Fibroblast of skin of left biceps (primary cell): Measurements from ENCODE around the gene KRT14.
"Not testable (repeated sequence)": the region's sequence is repeated elsewhere in the genome, so short reads cannot be mapped to it uniquely, and the experiment has no call there.

ENCODE experiments used
- DNase-seq, 2 experiments: peaks; one replicate each; pipeline ENCODE4 v3.0.0-alpha.2; 2013; ENCODE audit warnings: low read depth in 2 of 2

The KRT14 gene

DNA sequence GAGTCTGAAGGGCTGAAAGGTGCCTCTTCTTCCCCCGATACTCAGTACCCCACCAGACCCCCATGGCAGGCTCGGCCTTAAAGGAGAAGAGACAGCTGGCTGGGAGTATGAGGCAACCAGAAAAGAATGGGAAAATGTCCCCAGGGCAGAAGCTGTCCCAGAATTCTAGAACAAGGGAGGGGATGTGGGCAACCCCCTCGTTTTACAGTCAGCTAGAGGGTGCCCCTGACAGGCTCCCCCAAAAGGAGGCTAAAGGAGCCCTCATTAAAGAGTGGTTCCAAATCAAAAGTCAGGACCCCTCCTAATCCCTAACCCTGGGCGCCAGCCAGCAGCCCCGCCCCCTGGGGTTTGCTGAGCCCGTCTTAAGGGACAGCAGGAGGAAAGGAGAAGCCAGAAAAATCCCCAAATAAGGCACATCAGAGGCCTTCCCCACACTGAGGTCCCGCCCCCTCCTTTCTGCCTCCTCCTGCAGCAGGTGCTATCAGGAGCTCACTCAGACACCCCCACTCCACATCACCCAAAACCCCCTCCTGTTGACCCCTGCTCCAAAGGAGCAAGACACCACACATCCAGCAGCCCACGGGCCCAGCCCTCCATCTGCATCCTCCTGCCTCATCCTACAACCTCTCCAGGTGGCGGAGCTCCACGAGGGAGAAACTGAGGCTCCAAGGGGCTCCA, 36.6 kb upstream of the KRT14 start:
- not testable (repeated sequence) for DNase-seq

DNA sequence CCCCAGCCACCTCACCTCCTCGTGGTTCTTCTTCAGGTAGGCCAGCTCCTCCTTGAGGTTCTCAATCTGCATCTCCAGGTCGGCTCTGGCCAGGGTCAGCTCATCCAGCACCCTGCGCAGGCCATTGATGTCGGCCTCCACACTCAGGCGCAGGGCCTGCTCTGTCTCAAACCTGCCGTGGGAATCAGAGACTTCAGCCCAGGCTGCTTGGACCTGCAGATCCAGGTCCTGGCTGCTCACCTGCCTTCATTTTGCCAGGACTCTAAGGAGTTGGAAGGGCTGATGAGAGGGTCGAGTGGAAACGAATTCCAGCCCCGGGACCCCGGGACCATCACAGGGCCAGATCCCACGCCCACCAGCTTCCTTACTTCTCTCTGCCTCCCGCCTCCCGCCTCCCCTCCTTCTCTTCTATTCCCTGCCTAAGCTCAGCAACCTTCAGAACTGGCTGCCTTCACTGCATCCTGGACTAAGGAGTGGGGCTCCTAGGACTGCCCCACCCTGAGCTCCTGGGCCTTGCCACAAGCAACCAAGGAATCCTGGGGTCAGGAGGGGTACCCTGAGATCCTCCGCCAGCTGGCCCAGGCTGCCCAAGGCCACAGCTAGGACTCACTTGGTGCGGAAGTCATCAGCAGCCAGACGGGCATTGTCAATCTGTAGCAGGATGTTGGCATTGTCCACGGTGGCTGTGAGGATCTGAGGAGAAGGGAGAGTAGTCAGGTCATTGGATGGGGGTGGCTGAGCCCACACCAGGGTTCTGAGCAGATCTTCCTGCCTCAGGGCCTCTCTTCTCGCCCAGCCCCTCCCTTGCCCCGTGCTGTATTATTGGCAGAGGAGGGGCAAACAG, 35.9 kb upstream of the KRT14 start:
- DNase-seq: not testable (repeated sequence)

DNA sequence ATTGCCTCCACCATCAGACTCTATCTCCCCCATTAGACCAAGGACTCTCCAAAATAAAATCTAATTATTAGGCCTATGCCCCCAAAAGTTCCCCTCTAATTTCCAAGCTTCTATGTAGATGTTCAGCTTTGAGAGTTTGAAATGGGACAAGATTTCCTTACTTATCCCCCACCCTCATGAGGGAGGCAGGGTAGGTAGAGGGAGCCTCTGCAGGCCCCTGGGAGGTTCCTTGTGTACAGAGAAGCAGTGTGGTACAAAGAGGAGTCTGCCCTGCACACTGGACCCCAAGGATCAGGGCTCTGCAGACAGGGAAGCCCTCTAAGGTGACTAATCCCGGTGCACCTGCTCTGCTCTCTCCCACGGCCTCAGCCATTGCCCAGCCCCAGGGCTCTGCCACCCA, 35.2 kb upstream of the KRT14 start:
- DNase-seq: no peak

DNA sequence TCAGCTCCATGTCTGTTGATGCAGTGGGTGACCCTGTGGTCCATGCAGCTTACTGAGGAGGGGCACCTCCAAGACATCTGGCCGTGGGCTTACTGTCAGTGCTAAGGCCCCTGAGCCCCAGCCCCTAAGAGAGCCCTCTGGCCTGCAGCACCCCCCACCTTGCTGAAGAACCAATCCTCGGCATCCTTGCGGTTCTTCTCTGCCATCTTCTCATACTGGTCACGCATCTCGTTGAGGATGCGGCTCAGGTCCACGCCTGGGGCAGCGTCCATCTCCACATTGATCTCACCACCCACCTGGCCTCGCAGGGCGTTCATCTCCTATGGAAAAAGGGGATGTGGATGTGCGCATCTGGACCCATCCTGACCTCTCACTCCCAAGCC, 34.7 kb upstream of the KRT14 start:
- DNase-seq: not testable (repeated sequence)

DNA sequence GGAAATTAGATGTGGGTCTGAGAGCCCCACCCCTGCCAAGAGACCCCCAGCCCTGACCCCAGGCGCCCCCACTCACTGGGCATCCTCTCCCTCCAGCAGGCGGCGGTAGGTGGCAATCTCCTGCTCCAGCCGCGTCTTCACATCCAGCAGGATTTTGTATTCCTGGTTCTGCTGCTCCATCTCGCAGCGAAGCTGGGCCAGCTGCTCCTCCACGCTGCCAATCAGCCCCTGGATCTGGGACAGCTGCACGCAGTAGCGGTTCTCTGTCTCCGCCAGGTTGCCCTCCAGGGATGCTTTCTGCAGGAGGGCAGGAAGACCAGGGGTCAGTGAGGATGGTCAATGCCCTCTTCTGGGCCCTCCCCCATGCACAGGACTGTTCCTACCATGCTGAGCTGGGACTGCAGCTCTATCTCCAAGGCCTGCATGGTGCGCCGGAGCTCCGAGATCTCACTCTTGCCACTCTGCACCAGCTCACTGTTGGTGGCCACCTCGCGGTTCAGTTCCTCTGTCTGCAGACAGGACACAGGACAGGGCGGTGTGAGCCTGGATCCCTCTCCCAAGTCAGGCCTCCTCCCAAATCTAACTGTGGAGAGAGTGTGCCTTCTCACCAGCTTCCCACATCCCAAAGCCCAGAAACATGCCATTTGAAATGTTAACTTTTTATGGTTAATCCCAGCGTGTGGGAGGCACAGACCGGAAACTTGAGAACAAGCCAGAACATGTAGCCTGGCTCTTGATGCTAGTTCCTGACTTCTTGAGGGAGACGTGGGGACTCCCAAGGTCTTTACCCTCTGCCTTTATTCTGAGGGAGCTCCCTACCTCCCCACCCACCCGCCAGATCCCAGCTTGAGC, 34.1 kb upstream of the KRT14 start:
- DNase-seq: no peak

DNA sequence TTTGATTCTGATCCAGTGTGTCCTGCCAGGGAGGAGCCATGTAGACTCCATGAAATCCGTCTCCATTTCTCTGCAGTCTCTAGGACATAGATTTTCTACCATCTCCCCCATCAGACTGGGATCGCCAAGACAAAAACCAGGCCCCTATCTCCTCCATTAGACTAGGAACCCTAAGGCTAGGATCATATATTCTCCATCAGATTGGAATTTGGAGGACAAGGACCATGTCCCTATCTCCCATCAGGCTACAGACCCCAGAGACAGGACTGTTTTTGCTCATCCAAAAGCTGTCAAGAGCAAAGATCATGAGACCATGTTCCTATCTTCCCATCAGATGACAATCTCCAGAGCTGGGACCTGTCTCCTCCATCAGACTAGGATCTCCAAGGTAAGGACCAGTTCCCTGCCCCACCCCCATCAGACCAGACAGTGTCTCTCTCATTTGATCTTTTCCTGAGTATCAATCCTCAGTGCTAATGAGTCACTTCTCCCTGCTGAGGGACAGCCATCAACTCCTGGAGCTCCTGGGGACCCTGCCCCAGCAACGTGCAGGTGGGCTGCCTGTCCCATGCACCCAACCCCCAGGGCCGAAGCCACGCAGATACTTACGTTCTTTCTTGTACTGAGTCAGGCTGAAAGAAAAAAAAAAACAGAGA, 33.4 kb upstream of the KRT14 start:
- not testable (repeated sequence) for DNase-seq

DNA sequence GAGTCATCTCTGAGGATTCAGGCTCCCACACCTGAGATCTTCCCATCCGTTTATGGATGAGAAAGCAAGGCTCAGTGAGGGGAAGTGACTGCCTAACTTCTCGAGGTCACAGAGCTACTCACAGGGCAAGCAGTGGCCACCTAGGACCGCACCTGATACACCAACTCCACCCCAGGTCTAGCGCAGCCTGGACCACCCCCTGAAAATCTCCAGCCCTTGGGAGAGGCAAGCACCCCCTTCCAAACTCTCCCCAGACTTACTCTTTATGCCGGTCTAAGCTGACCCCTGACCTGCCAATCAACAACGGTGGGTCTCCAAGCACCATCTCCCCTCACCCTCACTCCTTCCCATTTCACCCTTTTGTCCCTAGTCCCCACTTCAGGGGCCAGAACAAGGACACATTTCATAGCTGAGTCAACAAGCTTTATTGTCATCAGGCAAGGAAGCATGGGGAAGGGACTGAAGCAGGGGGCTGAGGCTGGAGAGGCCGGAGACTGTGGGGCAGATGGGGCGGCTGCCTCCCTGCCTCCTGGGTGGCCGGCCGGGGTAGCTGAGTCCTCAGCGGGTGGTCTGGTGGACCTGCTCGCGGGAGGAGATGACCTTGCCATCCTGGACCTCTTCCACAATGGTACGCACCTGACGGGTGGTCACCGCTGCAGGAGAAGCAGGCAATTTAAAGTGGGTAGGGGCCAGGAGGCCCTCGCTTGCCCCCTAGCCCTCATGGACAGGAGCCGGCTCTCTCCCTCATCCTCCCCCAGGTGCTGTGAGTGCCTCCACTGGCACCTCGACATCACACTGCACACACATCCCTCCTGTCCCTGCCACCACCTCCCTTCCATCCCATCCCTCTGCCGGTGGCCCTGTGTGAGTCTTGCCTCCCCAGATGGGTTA, 32.6 kb upstream of the KRT14 start:
- no peak for DNase-seq

DNA sequence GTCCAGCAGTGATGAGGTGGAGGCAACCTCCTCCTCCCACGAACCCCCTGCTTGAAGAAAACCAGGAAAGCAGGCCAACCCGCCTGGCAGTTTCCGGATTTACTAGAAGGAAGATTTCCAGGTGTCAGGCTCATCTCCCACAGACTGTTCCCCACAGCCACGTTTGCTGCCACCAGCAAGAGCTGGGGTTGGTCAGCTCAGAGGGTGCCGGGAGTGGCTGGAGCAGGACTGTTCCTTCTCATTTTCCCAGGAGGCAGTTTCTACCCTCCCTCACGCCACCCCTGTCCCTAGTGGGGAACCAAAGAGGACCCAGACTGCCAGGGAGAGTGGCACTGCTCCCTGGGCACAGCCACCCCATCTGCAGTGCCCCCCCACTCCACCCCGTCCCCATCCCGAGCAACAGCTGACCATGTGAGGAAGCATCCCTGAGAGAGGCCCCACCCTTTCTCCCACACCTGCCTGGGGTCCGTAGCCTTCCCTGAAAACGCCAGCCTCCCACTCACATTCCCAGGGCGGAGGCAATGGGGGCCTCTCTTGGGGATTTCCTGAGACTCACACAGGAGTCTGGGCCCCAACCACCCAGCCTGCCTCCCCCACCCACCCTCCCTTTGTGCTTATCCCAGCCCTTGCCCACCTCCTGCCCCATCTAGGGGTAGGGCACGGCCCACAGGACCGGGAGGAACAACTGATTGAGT, 31.8 kb upstream of the KRT14 start:
- no peak for DNase-seq

DNA sequence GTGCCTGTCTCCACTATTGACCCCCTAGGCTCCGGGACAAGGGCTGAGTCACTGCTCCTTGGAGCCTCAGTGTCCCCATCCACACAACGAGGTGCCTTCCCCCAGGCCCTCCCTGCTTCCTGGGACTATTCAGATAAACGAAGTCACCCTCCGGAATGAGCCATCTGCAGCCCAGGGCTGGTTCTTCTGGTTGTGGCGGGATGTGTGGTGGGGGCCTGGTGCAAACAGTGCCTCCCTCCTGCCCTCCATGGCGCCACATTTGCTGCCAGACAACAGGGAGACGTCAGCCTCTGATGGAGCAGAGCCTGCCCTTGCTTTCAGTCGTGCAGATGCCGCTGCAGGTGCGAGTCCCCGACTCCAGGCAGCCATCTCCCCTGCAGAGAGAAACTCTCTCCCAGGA, 31.0 kb upstream of the KRT14 start:
- DNase-seq: no peak

DNA sequence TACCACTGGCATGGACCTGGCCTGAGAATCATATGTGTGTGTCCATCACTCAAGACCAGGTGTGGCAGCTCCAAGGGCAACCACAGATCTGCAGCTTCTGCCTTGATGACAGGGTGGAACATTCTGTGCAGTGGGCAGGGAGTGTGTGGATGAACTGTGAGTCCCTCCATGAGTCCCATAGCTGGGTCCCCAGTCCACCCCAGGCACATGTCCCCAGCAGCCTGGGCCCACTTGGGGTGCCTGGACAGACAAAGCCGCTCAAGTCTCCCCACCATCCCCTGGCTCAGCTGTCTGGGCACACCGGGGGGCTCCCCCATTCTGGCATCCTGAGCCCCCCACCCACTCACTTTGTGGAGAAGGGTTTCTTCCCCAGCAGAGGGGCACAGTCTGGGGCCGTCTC, 30.4 kb upstream of the KRT14 start:
- no peak for DNase-seq

DNA sequence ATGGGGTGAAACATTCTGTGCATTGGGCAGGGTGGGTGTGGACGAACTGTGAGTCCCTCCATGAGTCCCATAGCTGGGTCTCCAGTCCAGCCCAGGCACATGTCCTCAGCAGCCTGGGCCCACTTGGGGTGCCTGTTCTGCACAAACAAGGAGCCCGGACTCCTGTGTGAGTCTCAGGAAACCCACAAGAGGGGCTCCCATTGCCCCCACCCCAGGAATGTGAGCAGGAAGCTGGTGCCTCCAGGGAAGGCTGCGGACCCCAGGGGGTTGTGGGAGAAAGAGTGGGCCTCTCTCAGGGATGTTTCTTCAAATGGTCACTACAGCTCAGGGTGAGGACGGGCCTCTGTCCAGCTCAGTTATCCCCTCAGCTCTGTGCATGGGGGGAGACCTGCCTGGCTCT, 29.8 kb upstream of the KRT14 start:
- not testable (repeated sequence) for DNase-seq

DNA sequence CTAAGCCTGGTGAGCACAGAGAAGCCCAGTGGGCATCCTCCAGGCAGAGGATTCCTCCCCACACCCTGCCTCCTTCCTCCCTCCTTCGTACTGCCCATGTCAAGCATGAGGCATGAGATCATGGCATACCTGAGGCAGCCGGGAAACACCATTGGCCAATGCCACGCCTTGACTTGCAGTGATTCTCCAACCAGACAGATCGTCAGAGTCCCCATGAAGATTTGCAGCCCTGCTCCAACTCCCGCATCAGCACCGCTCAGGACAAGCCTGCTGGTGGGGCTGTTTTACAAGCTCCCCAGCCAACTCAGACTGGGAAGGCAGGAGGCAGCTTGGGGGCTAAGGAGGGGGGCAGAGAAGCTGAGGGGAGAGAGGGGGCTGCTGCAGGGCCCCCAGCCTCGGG, 28.8 kb upstream of the KRT14 start:
- no peak for DNase-seq

DNA sequence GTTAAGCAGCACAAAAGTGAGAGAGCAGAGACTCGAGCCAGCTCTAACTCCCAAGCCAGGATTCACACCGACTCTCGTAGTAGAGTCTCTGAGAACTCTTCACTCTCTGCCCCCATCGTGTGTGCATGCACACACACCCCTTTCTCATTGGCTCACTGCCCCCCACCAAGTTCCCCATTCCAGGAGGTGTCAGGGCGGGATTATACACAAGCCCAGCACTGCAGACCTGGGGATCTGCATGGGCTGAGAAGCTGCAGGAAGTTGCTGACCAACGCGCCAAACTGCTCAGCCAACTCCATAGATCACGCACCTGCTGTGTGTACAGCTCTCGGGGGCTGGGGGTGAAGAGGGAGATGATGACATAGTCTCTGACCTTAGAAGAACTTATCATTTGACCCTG, 28.1 kb upstream of the KRT14 start:
- DNase-seq: not testable (repeated sequence)

DNA sequence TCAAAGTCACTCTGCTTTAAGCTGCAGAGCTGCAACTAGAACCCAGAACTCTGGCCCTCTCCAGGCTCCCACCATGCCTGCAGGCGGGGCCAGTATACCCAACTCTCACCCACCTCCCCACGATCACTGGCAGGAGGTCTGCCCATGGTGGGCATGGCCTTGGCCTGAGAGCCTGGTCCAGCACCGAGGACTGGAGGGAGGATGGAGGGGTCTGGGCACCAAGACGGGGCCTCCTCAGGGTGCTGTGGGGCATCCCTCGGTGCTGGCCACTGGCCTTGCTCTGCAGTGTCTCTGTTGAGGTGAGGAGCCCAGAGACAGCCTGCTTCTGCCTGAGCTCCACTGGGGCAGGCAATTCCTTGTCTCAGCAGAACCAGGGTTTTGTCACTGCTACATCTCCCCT, 27.4 kb upstream of the KRT14 start:
- no peak for DNase-seq

DNA sequence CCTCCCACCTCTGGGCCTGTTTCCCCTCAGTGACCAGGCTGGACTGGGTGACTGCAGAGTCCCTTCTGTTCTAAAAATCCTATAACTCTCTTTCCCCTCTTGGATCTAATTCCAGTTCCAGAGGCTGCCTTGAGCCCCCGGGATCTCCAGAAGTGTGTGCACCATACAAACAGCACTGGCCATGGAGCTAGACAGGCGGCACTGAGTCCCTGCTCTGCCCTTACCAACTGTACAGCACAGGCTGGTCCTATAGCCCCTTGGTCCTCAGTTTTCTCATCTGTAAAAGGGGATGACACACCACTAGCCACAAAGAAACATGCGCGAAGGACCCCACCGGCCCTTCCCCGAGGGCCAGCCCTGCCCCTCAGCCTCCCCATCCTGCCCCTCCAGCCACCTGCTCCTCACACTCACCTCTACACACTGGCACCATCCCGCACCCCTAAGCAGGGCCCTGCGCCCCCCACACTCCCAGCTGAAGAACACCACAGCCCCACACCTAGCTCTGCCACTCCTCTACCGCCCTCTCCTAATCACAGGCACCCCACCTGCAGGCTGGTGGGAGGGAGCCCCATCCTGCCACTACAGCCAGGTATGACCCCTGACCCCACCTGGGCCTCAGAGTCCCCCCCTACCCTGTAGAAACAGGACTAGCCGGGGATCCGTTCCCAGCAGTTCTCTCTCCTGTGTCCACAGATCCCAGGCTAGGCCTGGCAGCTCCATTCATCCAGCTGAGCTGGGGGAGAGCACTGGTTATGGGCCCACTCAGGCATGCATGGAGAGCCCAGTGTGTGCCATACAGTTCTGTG, 26.8 kb upstream of the KRT14 start:
- no peak for DNase-seq

DNA sequence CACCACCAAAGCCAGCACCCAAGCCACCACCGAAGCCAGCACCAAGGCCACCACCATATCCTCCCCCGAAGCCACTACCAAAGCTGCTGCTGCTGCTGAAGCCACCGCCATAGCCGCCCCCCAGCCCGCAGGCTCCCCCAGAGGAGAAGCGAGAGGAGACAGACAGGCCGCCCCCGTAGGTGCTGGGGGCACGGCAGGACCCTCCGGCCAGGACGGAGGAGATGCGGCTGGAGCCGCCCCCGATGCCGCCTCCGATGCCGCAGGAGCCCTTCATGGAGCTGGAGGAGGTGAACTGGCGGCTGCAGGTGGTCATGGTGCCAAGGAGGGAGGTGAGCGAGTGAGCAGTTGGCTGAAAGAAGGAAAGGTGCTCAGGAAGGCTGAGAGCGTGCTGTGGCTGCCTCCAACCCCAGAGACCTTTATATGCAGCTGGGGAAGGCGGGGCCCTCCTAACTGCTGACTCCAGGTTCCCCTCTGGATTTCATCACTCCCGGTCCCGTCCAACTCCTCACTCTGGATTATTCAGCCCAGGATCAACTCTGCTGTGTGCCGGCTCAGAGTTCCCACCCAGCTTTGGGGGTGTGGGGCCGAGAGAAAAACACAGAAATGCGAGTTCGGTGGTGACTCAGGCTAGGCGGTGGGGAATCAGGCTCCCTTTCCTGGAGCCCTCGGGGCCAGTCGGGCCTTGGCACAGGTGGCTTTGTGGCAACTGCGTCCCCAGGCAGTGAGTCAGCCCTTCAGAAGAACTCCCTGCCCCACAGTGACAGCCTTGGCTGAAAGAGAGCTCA, 25.9 kb upstream of the KRT14 start, which contains the start of gene KRT16:
Gene KRT16 (minus strand): TSS at position 392 of the 785 bp plus-strand sequence. CDS start 79 bp downstream, at position 313.
- DNase-seq: not testable (repeated sequence)

DNA sequence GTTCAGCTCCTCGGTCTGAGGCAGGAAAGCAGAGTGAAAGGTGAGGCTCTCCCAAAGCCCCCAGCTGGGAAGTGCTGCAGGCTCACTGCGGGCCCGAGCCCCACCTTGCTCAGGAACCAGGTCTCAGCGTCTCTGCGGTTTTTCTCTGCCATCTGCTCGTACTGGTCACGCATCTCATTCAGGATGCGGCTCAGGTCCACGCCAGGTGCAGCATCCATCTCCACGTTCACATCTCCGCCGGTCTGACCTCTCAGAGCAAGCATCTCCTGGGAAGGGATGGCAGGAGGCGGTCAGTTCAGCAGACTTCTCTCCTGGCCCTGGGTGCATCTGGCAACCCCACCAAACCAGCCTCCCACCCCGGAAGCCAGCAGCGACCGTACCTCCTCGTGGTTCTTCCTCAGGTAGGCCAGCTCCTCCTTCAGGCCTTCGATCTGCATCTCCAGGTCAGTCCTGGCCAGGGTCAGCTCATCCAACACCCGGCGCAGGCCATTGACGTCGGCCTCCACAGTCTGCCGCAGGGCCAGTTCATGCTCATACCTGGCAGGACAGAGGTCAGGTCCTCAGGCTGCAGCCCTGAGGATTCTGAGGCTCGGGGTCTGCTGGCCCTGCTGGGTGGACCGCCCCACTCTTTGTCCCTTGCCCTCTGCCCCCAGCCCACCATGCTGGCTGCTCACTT, 24.4 kb upstream of the KRT14 start:
- no peak for DNase-seq

DNA sequence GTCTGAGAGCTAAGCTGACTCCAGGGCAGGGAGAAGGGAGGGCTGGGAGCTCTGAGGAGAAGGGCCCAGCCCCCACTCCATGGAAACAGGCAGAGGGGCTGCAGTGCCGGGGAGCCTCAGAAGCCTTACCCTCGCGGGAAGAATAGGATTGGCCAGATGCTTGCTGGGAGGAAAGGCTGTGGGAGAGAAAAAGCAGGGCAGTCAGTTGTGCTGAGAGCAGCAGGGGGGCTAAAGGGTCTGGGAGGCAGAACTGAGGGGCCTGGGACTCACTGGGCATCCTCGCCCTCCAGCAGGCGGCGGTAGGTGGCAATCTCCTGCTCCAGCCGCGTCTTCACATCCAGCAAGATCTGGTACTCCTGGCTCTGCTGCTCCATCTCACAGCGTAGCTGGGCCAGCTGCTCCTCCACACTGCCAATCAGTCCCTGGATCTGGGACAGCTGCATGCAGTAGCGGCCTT, 23.4 kb upstream of the KRT14 start:
- not testable (repeated sequence) for DNase-seq
